Right lobe of liver (tissue), 6 donors: ENCODE data around the gene MLEC. TPM values are rescaled to one million over a fixed set of nuclear protein-coding genes. Genes with fewer than 3 reads are reported as not detected.

Source experiments
- ATAC-seq, 4 donors: fragments of 200-7000 bp; cut with Tn5 transposase; one replicate each; pipeline ENCODE4 v1.9.1; 2020; ENCODE audit warnings: mild to moderate bottlenecking in 4 of 4, moderate library complexity in 4 of 4
- DNase-seq, 3 donors: peaks; one replicate each; pipeline ENCODE4 v3.0.0-alpha.2; 2020
- H3K27ac ChIP-seq, 3 donors: fragments of 200-600 bp; one replicate each; pipeline ENCODE4 v1.8.0; 2022
- H3K27me3 ChIP-seq, 2 donors: fragments of 200-600 bp; one replicate each; pipeline ENCODE4 v1.8.0; 2022
- H3K36me3 ChIP-seq, 4 donors: fragments of 200-600 bp; sonication (generic) in 1 of 4; one replicate each; pipeline versions ENCODE4 v1.5.1 to v1.8.0; 2017 to 2022; ENCODE audit warnings: control low read depth in 1 of 4
- H3K4me1 ChIP-seq, 4 donors: fragments of 200-600 bp; sonication (generic) in 1 of 4; one replicate each; pipeline versions ENCODE4 v1.5.1 to v1.8.0; 2017 to 2022; ENCODE audit warnings: control low read depth in 1 of 4
- H3K4me3 ChIP-seq, 3 donors: fragments of 200-600 bp; one replicate each; pipeline ENCODE4 v1.8.0; 2022
- H3K9me3 ChIP-seq, 4 donors: fragments of 200-600 bp; sonication (generic) in 1 of 4; one replicate each; pipeline versions ENCODE4 v1.5.1 to v1.8.0; 2017 to 2022; ENCODE audit warnings: control low read depth in 1 of 4
- POLR2A ChIP-seq: fragments of 450-650 bp; IDR thresholded peaks from one replicate; pipeline ENCODE4 v1.6.1; 2017; ENCODE audit warnings: antibody characterized with exemption, mild to moderate bottlenecking
- WGBS: methylation state at CpG from one replicate; pipeline ENCODE4 v1.1.6; 2018; ENCODE audit warnings: low coverage, low lambda C conversion rate; ENCODE audit not compliant: insufficient coverage; ENCODE audit errors: missing lambda C conversion rate; 5-methylcytosine and 5-hydroxymethylcytosine counted together
- intact Hi-C, 2 donors: fragments of 100-400 bp; cut with DNase I; formaldehyde crosslinking; loops; one replicate each; pipeline versions ENCODE4 v1.11.2 to v1.14.1; 2022
- total RNA-seq, 6 experiments: library from RNA; depleted of rRNA in 2 of 6; stranded (reverse); fragments of >200 nt in 2 of 6; fragmentation: NEBNext Ultra II Directional in 3 of 6; extraction: Animal tissue kit (Norgen Biotek cat#: 25700) in 3 of 6; gene quantifications; one replicate each; pipeline versions ENCODE4 v1.1.0 to v1.2.4, GENCODE V29; 2016 to 2023
- TF ChIP-seq, protein P1 (sequence below), 4 donors: fragments of 200-600 bp in 3 of 4; fragments of 450-650 bp in 1 of 4; IDR thresholded peaks; one replicate each; pipeline versions ENCODE4 v1.5.1 to v1.8.0; 2016 to 2022; ENCODE audit warnings: antibody characterized with exemption in 4 of 4, mild to moderate bottlenecking in 2 of 4
- donor health status: DM: no; HTN: yes; CAD: no.
- donor health status: DM: no; HTN: no; CAD: no.
- donor health status: DM: no; HTN: no; CAD: no.
- donor health status: DM: no; HTN: yes; CAD: no.
- donor health status: DM: no; HTN: yes; CAD: no.

The MLEC gene
- total RNA-seq, 6 experiments from 2014 or later = 102 to 193 (median 126) TPM

DNA sequence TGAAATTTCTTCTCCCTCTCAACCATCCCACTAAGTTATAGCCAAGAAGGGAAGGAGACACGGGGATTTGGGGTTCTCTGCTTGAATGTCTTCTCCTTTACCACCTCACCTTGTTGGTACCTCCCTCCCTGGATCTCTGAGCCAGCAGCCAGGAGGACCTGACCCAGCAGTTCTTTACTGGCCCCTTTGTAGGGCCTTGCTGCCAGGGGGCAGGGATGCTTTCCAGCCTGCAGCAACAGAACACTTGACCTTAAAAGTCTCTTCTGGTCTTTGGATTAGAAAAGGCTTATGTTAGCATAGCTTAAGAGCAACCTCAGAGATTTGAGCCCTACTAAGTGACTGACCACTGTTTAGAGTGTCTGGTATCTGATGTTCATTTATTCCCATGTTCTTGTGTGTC, 10.4 kb downstream of the MLEC start:
- intact Hi-C loops = no loop called here
- Histone ChIP-seq H3K9me3 (no peaks in the 10 kb centered on the region), H3K36me3 (peaks cover 13 to 77% (median 34%) of the 10 kb centered on the region in 4 donors), H3K4me3 (no peak overlapping the region), H3K27ac (no peak overlapping the region), H3K27me3 (no peaks in the 10 kb centered on the region), H3K4me1 (peaks cover 0 to 14% (median 5%) of the 10 kb centered on the region in 4 donors)
- no CpG with 5 or more reads among the region's 1 CpG for WGBS
- ATAC-seq (no peak), DNase-seq (no peak)
- TF ChIP-seq, protein P1, sequence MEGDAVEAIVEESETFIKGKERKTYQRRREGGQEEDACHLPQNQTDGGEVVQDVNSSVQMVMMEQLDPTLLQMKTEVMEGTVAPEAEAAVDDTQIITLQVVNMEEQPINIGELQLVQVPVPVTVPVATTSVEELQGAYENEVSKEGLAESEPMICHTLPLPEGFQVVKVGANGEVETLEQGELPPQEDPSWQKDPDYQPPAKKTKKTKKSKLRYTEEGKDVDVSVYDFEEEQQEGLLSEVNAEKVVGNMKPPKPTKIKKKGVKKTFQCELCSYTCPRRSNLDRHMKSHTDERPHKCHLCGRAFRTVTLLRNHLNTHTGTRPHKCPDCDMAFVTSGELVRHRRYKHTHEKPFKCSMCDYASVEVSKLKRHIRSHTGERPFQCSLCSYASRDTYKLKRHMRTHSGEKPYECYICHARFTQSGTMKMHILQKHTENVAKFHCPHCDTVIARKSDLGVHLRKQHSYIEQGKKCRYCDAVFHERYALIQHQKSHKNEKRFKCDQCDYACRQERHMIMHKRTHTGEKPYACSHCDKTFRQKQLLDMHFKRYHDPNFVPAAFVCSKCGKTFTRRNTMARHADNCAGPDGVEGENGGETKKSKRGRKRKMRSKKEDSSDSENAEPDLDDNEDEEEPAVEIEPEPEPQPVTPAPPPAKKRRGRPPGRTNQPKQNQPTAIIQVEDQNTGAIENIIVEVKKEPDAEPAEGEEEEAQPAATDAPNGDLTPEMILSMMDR (IDR thresholded peaks at IDR 0.05) = no peak
- no peak for TF ChIP-seq POLR2A

DNA sequence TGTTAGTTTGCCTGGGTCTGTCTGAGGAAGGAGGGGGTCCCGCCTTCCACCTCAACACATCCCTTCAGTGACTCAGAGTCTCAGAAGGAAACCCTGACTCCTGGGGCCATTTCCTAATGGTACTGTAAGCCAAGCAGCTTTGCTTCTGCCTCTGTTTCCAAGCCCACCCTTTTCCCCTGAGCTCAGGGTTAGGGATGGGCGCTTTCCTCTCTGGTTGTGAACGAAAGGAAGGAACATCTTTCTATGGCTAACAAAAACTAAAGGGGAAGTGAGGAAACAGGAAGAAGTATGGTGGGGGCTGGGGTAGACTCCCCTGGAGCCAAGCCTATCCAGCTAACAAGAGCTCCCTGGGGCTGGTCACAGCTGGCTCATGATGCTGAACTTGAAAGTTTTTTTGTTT, 11.7 kb downstream of the MLEC start:
- Histone ChIP-seq H3K4me1 (peaks cover 0 to 2% (median 0%) of the 10 kb centered on the region in 4 donors), H3K27ac (peak overlapping the region in 1 of 3 donors; percentile 24), H3K4me3 (no peak overlapping the region), H3K36me3 (peaks cover 13 to 77% (median 34%) of the 10 kb centered on the region in 4 donors), H3K27me3 (no peaks in the 10 kb centered on the region), H3K9me3 (no peaks in the 10 kb centered on the region)
- WGBS = 77% methylated on average over 2 of the region's 3 CpGs
- intact Hi-C loops = no loop called here
- ATAC-seq (peak; percentile 35 to 50 (median 49)), DNase-seq (no peak)
- no peak for TF ChIP-seq POLR2A
- TF ChIP-seq, protein P1 (IDR thresholded peaks at IDR 0.05) = no peak

DNA sequence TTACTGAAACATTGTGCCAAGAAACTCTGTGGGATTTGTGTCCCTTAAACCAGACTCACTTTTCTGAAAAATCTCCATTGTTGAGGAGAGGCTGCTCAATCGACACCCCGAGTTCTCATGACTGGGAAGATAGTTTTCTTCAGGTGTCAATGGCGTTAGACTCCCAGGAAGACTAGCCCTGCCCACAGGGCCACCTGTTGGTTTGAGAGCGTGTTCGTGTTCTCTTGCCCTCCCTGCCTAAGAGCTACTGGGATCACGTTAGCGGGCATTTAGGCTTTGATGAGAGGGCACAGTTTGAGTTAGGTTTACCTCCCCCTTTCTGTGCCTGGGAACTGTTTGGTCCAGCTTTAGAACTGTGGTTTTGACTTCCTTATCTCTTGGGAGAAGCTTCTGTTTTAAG, 12.6 kb downstream of the MLEC start:
- 100% methylated on average over 2 of the region's 7 CpGs for WGBS
- H3K27ac ChIP-seq = no peak overlapping the region

DNA sequence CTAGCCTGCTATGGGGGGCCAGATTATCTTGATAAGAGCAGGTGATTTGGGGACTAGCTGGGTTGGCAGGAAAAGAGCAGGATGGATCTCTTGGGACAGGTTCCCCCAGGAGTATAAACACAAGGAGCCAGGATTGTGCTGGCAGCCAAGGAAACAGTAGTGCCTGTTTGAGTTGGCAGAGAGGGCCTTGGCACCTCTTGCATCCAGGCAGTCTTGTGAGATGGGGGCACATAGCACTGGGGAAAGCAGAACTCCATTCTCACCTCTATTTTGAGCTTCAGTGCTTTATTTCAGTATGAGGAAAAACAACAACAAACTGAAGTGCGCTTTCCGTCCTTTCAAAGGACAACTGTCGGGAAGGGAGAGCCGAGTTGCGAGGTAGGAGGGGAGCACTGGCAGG, 13.9 kb downstream of the MLEC start:
- Histone ChIP-seq H3K9me3 (no peaks in the 10 kb centered on the region), H3K27ac (no peak overlapping the region), H3K36me3 (peaks cover 11 to 56% (median 23%) of the 10 kb centered on the region in 4 donors), H3K27me3 (no peaks in the 10 kb centered on the region), H3K4me1 (peaks cover 0 to 8% (median 0%) of the 10 kb centered on the region in 4 donors), H3K4me3 (no peak overlapping the region)
- TF ChIP-seq POLR2A = no peak
- TF ChIP-seq, protein P1 (IDR thresholded peaks at IDR 0.05) = no peak
- DNase-seq (no peak), ATAC-seq (no peak)
- WGBS = 79% methylated on average over 5 of the region's 5 CpGs
- intact Hi-C loops = no loop called here

More for the DNA sequence above, 12.6 kb downstream of the MLEC start:
- DNase-seq (no peak), ATAC-seq (no peak)
- Histone ChIP-seq H3K9me3 (no peaks in the 10 kb centered on the region), H3K36me3 (peaks cover 13 to 70% (median 31%) of the 10 kb centered on the region in 4 donors), H3K4me3 (no peak overlapping the region), H3K4me1 (no peaks in the 10 kb centered on the region), H3K27me3 (no peaks in the 10 kb centered on the region)
- intact Hi-C loops = no loop called here
- TF ChIP-seq, protein P1 (IDR thresholded peaks at IDR 0.05) = no peak
- no peak for TF ChIP-seq POLR2A

DNA sequence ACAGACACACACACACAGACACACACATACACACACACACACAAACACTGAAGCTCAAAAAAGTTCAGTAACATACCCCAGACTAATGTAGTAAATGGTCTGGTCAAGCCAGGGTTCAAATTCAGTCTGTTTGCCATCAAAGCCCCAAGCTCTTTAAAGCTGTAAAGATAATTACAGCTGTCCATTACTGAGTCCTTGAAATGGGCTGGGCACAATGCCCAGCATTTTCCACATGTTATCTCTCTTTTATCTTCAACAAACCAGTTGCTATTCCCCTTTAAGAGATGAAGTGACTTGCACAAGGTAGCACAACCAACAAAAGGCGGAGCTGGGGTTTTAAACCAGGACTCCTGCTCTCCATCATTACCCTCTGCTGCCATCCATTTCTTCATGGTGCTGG, 15.7 kb downstream of the MLEC start:
- H3K4me1 ChIP-seq = peaks cover 0 to 12% (median 0%) of the 10 kb centered on the region in 4 donors

More for the DNA sequence above, 15.7 kb downstream of the MLEC start:
- H3K9me3 ChIP-seq = no peaks in the 10 kb centered on the region
- DNase-seq (no peak), ATAC-seq (peak in 3 of 4 donors; percentile 11 to 36 (median 16))
- peaks cover 0 to 39% (median 20%) of the 10 kb centered on the region in 4 donors for H3K36me3 ChIP-seq
- H3K4me3 ChIP-seq = no peak overlapping the region
- intact Hi-C loops = no loop called here
- 100% methylated on average over 1 of the region's 1 CpG for WGBS
- H3K27ac ChIP-seq = no peak overlapping the region
- no peak for TF ChIP-seq POLR2A
- TF ChIP-seq, protein P1 (IDR thresholded peaks at IDR 0.05) = no peak
- no peaks in the 10 kb centered on the region for H3K27me3 ChIP-seq
